ENCODE results near the gene PROX1.

PROX1 gene

DNA sequence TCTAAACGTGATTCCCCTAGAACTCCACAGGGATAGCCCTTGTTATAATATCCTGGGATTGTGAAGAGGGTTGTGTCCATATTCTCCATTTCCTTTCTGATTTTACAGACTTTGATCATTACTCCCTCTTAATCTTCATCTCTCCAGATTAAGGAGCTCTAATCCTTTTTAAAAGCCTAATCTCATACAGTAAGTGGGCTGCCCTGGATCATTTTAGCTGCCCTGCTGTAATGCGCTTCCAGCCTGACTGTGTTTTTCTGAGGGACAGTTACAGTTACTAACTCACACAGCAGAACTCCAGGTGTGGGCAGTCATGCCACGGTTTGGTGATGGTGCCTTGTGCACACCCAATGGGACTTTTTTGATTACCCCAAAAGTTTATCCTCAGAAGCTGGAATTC lies 33.5 kb downstream of the PROX1 start:
- Histone ChIP-seq H3K9me2 (replicated peaks; ENCODE audit: control insufficient read depth, low read length) (no peaks in the 10 kb centered on the region), H3K4me1 (ENCODE audit: control insufficient read depth, low read length) (no peaks in the 10 kb centered on the region), H3K4me2 (ENCODE audit: low read length) (no peak overlapping the region), H3F3A (ENCODE audit: control insufficient read depth, insufficient read depth) (no peaks in the 10 kb centered on the region), H3K27me3 (ENCODE audit: control insufficient read depth, low read length) (no peaks in the 10 kb centered on the region), H3K79me2 (ENCODE audit: control insufficient read depth, low read length) (no peaks in the 10 kb centered on the region), H4K20me1 (ENCODE audit: control insufficient read depth, insufficient read depth, low read depth, low read length) (no peaks in the 10 kb centered on the region), H3K4me3 (ENCODE audit: low read length) (no peak overlapping the region), H3K36me3 (ENCODE audit: control insufficient read depth, low read length) (peaks cover 7% of the 10 kb centered on the region), H3K27ac (ENCODE audit: low read depth, low read length) (no peak overlapping the region), H3K9me3 (ENCODE audit: control insufficient read depth, insufficient read depth, low read length) (no peaks in the 10 kb centered on the region)
- TF ChIP-seq, protein P1, sequence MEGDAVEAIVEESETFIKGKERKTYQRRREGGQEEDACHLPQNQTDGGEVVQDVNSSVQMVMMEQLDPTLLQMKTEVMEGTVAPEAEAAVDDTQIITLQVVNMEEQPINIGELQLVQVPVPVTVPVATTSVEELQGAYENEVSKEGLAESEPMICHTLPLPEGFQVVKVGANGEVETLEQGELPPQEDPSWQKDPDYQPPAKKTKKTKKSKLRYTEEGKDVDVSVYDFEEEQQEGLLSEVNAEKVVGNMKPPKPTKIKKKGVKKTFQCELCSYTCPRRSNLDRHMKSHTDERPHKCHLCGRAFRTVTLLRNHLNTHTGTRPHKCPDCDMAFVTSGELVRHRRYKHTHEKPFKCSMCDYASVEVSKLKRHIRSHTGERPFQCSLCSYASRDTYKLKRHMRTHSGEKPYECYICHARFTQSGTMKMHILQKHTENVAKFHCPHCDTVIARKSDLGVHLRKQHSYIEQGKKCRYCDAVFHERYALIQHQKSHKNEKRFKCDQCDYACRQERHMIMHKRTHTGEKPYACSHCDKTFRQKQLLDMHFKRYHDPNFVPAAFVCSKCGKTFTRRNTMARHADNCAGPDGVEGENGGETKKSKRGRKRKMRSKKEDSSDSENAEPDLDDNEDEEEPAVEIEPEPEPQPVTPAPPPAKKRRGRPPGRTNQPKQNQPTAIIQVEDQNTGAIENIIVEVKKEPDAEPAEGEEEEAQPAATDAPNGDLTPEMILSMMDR (IDR thresholded peaks at IDR 0.05; ENCODE audit: low read depth, low read length, poor library complexity, severe bottlenecking) = no peak
- no peak for TF ChIP-seq EZH2phosphoT487 (IDR thresholded peaks at IDR 0.05; ENCODE audit: borderline replicate concordance, low read length)

DNA sequence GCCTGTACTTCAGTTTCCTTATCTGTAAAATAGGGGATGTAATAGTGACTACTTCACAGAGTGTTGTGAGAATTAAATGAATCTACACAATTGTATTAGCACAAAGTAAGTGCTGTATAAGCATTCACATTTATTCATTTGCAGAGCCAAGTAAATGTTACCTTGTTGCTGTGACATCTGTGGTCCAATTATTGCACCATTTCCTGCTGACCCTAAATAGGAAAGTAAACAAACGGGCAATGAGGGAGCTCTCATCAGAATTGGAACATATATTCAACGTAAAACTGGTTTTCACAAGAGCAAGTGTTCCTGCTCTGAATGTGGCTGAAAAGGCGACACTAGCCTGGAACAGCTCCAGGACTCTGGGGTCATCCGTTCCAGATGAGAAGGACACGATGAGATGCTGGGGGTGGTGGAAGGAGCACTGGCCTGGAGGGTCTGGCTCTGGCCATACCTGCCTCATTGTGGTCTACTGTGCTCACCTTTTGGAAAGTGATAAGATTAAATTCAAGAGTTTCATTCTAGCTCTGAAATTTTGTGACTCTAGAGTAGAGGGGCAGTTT lies 34.5 kb downstream of the PROX1 start:
- Histone ChIP-seq H3K4me3 (ENCODE audit: low read length) (no peak overlapping the region), H3K9me3 (ENCODE audit: control insufficient read depth, insufficient read depth, low read length) (no peaks in the 10 kb centered on the region), H3K27ac (ENCODE audit: low read depth, low read length) (no peak overlapping the region), H3F3A (ENCODE audit: control insufficient read depth, insufficient read depth) (no peaks in the 10 kb centered on the region), H3K4me1 (ENCODE audit: control insufficient read depth, low read length) (no peaks in the 10 kb centered on the region), H3K4me2 (ENCODE audit: low read length) (no peak overlapping the region), H3K27me3 (ENCODE audit: control insufficient read depth, low read length) (no peaks in the 10 kb centered on the region), H4K20me1 (ENCODE audit: control insufficient read depth, insufficient read depth, low read depth, low read length) (no peaks in the 10 kb centered on the region), H3K79me2 (ENCODE audit: control insufficient read depth, low read length) (no peaks in the 10 kb centered on the region), H3K36me3 (ENCODE audit: control insufficient read depth, low read length) (peaks cover 7% of the 10 kb centered on the region), H3K9me2 (replicated peaks; ENCODE audit: control insufficient read depth, low read length) (no peaks in the 10 kb centered on the region)
- no peak for TF ChIP-seq EZH2phosphoT487 (IDR thresholded peaks at IDR 0.05; ENCODE audit: borderline replicate concordance, low read length)
- TF ChIP-seq, protein P1 (IDR thresholded peaks at IDR 0.05; ENCODE audit: low read depth, low read length, poor library complexity, severe bottlenecking) = no peak

DNA sequence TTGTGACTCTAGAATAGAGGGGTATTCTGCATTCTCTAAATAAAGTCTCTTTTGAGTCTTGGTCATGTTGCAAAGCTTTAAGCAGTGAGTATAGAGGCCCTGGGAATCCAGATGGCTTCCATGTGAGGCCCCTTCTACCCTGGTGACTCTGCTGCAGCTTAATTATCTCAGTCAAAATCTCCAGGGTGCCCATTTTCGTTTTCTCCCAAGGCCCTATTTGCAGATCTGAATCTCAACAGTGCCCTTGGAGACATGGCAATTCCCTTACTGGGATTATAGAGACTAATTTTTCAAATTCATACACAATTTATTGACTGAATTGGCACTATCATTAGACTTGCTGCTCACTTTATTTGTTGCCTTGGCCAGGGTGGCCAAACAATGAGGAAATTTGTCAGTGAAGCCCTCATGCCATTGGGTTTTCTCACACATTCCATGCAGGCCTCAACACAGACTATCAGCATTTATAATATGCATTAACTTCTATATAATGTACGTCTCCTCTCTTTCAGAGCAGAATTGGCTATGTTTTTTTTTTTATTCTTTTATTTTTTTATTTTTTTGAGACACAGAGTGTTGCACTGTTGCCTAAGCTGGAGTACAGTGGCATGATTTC lies 35.1 kb downstream of the PROX1 start:
- Histone ChIP-seq H3K4me1 (ENCODE audit: control insufficient read depth, low read length) (no peaks in the 10 kb centered on the region), H3K9me2 (replicated peaks; ENCODE audit: control insufficient read depth, low read length) (no peaks in the 10 kb centered on the region), H3K9me3 (ENCODE audit: control insufficient read depth, insufficient read depth, low read length) (no peaks in the 10 kb centered on the region), H3K4me2 (ENCODE audit: low read length) (no peak overlapping the region), H3K27ac (ENCODE audit: low read depth, low read length) (no peak overlapping the region), H3K79me2 (ENCODE audit: control insufficient read depth, low read length) (no peaks in the 10 kb centered on the region), H3F3A (ENCODE audit: control insufficient read depth, insufficient read depth) (no peaks in the 10 kb centered on the region), H3K27me3 (ENCODE audit: control insufficient read depth, low read length) (no peaks in the 10 kb centered on the region), H3K4me3 (ENCODE audit: low read length) (no peak overlapping the region), H4K20me1 (ENCODE audit: control insufficient read depth, insufficient read depth, low read depth, low read length) (no peaks in the 10 kb centered on the region), H3K36me3 (ENCODE audit: control insufficient read depth, low read length) (peaks cover 7% of the 10 kb centered on the region)
- TF ChIP-seq, protein P1 (IDR thresholded peaks at IDR 0.05; ENCODE audit: low read depth, low read length, poor library complexity, severe bottlenecking) = no peak
- no peak for TF ChIP-seq EZH2phosphoT487 (IDR thresholded peaks at IDR 0.05; ENCODE audit: borderline replicate concordance, low read length)

Measured in DOHH2 (cell line).